SK-N-SH treated with all-trans-retinoic acid at 6 μM for 48 hours (cell line): ENCODE data around the gene CNPY4.
A peak's percentile ranks its signal among the peaks of the same experiment; 100 is the strongest.

Experiments
- ATAC-seq: fragments of 200-7000 bp; cut with Tn5 transposase; 3 replicates; pipeline ENCODE4 v1.9.1; 2020; ENCODE audit warnings: mild to moderate bottlenecking, moderate library complexity
- BACH2 ChIP-seq: fragments of 250-450 bp; sonication (Bioruptor Pico); IDR thresholded peaks from 2 replicates; pipeline ENCODE4 v1.9.0; 2021; ENCODE audit warnings: mild to moderate bottlenecking, borderline replicate concordance
- CREB5 ChIP-seq: fragments of 250-450 bp; sonication (Bioruptor Pico); IDR thresholded peaks from 2 replicates; pipeline ENCODE4 v1.5.1; 2020; ENCODE audit warnings: low read depth, mild to moderate bottlenecking, moderate library complexity
- CSDC2 ChIP-seq: fragments of 250-450 bp; sonication (Bioruptor Pico); IDR thresholded peaks from 2 replicates; pipeline ENCODE4 v1.5.0; 2020; ENCODE audit warnings: mild to moderate bottlenecking, moderate library complexity
- ESRRG ChIP-seq: fragments of 250-450 bp; sonication (Bioruptor Pico); IDR thresholded peaks from 2 replicates; pipeline ENCODE4 v1.6.1; 2021; ENCODE audit warnings: mild to moderate bottlenecking
- ISL1 ChIP-seq: fragments of 250-450 bp; sonication (Bioruptor Pico); IDR thresholded peaks from 2 replicates; pipeline ENCODE4 v2.1.2; 2022; ENCODE audit warnings: mild to moderate bottlenecking, moderate library complexity
- OSR1 ChIP-seq: fragments of 250-450 bp; sonication (Bioruptor Pico); IDR thresholded peaks from 2 replicates; pipeline ENCODE4 v1.8.0; 2022; ENCODE audit warnings: moderate library complexity, mild to moderate bottlenecking, inconsistent platforms
- PATZ1 ChIP-seq: fragments of 250-450 bp; sonication (Bioruptor Pico); IDR thresholded peaks from 2 replicates; pipeline ENCODE4 v1.8.0; 2020; ENCODE audit warnings: mild to moderate bottlenecking, moderate library complexity, borderline replicate concordance
- POU6F1 ChIP-seq: fragments of 250-450 bp; sonication (Bioruptor Pico); IDR thresholded peaks from 2 replicates; pipeline ENCODE4 v1.8.0; 2021; ENCODE audit warnings: low read depth, mild to moderate bottlenecking, moderate library complexity, borderline replicate concordance
- PPARA ChIP-seq: fragments of 250-450 bp; sonication (Bioruptor Pico); IDR thresholded peaks from 2 replicates; pipeline ENCODE4 v1.5.0; 2020; ENCODE audit warnings: mild to moderate bottlenecking, borderline replicate concordance
- RARB ChIP-seq: fragments of 250-450 bp; sonication (Bioruptor Pico); IDR thresholded peaks from 2 replicates; pipeline ENCODE4 v1.8.0; 2021; ENCODE audit warnings: mild to moderate bottlenecking, moderate library complexity
- TCF4 ChIP-seq: fragments of 250-450 bp; sonication (Bioruptor Pico); IDR thresholded peaks from 2 replicates; pipeline ENCODE4 v1.8.0; 2021; ENCODE audit warnings: mild to moderate bottlenecking, moderate library complexity, borderline replicate concordance
- TOX ChIP-seq: fragments of 250-450 bp; sonication (Bioruptor Pico); IDR thresholded peaks from 2 replicates; pipeline ENCODE4 v1.8.0; 2021; ENCODE audit warnings: mild to moderate bottlenecking, moderate library complexity, borderline replicate concordance
- TSHZ2 ChIP-seq: fragments of 250-450 bp; sonication (Bioruptor Pico); IDR thresholded peaks from 2 replicates; pipeline ENCODE4 v1.5.0; 2020; ENCODE audit warnings: mild to moderate bottlenecking, moderate library complexity
- ZC3H10 ChIP-seq: fragments of 250-450 bp; sonication (Bioruptor Pico); IDR thresholded peaks from 2 replicates; pipeline ENCODE4 v1.5.1; 2021; ENCODE audit warnings: mild to moderate bottlenecking, moderate library complexity
- ZFP3 ChIP-seq: fragments of 250-450 bp; sonication (Bioruptor Pico); IDR thresholded peaks from 2 replicates; pipeline ENCODE4 v1.5.0; 2020; ENCODE audit warnings: mild to moderate bottlenecking, moderate library complexity
- ZFP30 ChIP-seq: fragments of 450-650 bp; formaldehyde crosslinking; IDR thresholded peaks from 2 replicates; pipeline ENCODE4 v1.5.0; 2022; ENCODE audit warnings: mild to moderate bottlenecking, moderate library complexity
- ZNF565 ChIP-seq: fragments of 450-650 bp; formaldehyde crosslinking; conservative IDR thresholded peaks from 2 replicates; pipeline ENCODE4 v1.5.0; 2020; ENCODE audit warnings: low read depth, mild to moderate bottlenecking, moderate library complexity
- ZNF70 ChIP-seq: fragments of 450-650 bp; formaldehyde crosslinking; IDR thresholded peaks from 2 replicates; pipeline ENCODE4 v1.5.0; 2020; ENCODE audit warnings: mild to moderate bottlenecking, moderate library complexity
- ZNF8 ChIP-seq: fragments of 450-650 bp; formaldehyde crosslinking; IDR thresholded peaks from 2 replicates; pipeline ENCODE4 v1.5.0; 2020; ENCODE audit warnings: mild to moderate bottlenecking, moderate library complexity

CNPY4 gene

GRCh38 chr7:100069991-100070390 is 49.4 kb upstream of the CNPY4 start (continued):
- no peak for TF ChIP-seq TOX (CRISPR knock-in tag)
- TF ChIP-seq ZNF8 (CRISPR knock-in tag): no peak

- no peak for TF ChIP-seq TSHZ2
- no peak for TF ChIP-seq ZNF8 (CRISPR knock-in tag)
- no peak for TF ChIP-seq CREB5 (CRISPR knock-in tag)
- no peak for TF ChIP-seq ZC3H10
- TF ChIP-seq POU6F1 (CRISPR knock-in tag): no peak
- TF ChIP-seq PPARA (CRISPR knock-in tag): no peak
- TF ChIP-seq ZNF70 (CRISPR knock-in tag): no peak
- no peak for TF ChIP-seq ZNF565 (CRISPR knock-in tag)
- TF ChIP-seq ZFP30 (CRISPR knock-in tag): no peak
- TF ChIP-seq ZFP3 (CRISPR knock-in tag): no peak
- no peak for TF ChIP-seq ISL1
- no peak for TF ChIP-seq TCF4 (CRISPR knock-in tag)
- TF ChIP-seq ESRRG (CRISPR knock-in tag): no peak
- no peak for TF ChIP-seq TOX (CRISPR knock-in tag)
- no peak for TF ChIP-seq RARB
- ATAC-seq: no peak
Measured at GRCh38 chr7:100071018-100071723, 48.3 kb upstream of the CNPY4 start.

- TF ChIP-seq ZNF8 (CRISPR knock-in tag): no peak
- ATAC-seq: no peak
Measured at GRCh38 chr7:100072462-100072861, 47.0 kb upstream of the CNPY4 start.

GRCh38 chr7:100074841-100075240 is 44.6 kb upstream of the CNPY4 start:
- ATAC-seq: no peak
- TF ChIP-seq OSR1 (CRISPR knock-in tag): no peak
- TF ChIP-seq ZNF8 (CRISPR knock-in tag): 0 out of 2 replicates have a peak, but pooled peaks have one; percentile 22
- TF ChIP-seq, all 23 proteins: peak for 1

- TF ChIP-seq OSR1 (CRISPR knock-in tag): no peak
- TF ChIP-seq PPARA (CRISPR knock-in tag): no peak
- no peak for TF ChIP-seq BACH2 (CRISPR knock-in tag)
- TF ChIP-seq ZFP3 (CRISPR knock-in tag): no peak
- no peak for ATAC-seq
Measured at GRCh38 chr7:100075418-100075817, 44.0 kb upstream of the CNPY4 start.

- TF ChIP-seq PPARA (CRISPR knock-in tag): no peak
- TF ChIP-seq BACH2 (CRISPR knock-in tag): no peak
- TF ChIP-seq CSDC2: no peak
- TF ChIP-seq ZNF70 (CRISPR knock-in tag): no peak
- no peak for TF ChIP-seq CREB5 (CRISPR knock-in tag)
- TF ChIP-seq PATZ1 (CRISPR knock-in tag): no peak
- no peak for TF ChIP-seq POU6F1 (CRISPR knock-in tag)
Measured at GRCh38 chr7:100077205-100077604, 42.2 kb upstream of the CNPY4 start.

More at GRCh38 chr7:100077205-100077604, 42.2 kb upstream of the CNPY4 start:
- ATAC-seq: no peak
